ENCODE measurements around the gene PRKG1. TPM values are rescaled to one million over a fixed set of nuclear protein-coding genes. Genes with fewer than 3 reads are reported as not detected.

Gene PRKG1
- total and polyA plus RNA-seq, 4 donors: 0.46 to 5.1 (median 1.5) TPM

GRCh38 chr10:51663086-51663485 lies 588.8 kb downstream of the PRKG1 start:
- no peak overlapping the region for H3K4me3 ChIP-seq (ENCODE audit: low read depth in 1 of 3, low read length in 3 of 3)
- no peak for TF ChIP-seq CTCF (IDR thresholded peaks at IDR 0.05; ENCODE audit: low read depth, low read length, missing input control)
- TF ChIP-seq EGR1 (IDR thresholded peaks at IDR 0.05; ENCODE audit: low read depth in 2 of 2): no peak
- TF ChIP-seq JUND (IDR thresholded peaks at IDR 0.05): no peak
- no peak for TF ChIP-seq SP1 (IDR thresholded peaks at IDR 0.05)
- no peak for TF ChIP-seq GABPA (IDR thresholded peaks at IDR 0.05 in 1 of 2, conservative IDR thresholded peaks at IDR 0.05 in 1 of 2)
- no peak for TF ChIP-seq REST (IDR thresholded peaks at IDR 0.05)
- no peak for TF ChIP-seq RAD21 (IDR thresholded peaks at IDR 0.05)
- no peak for TF ChIP-seq RXRA (IDR thresholded peaks at IDR 0.05)
- H3K9me3 ChIP-seq (ENCODE audit: control insufficient read depth in 4 of 4, low read length in 3 of 4): no peaks in the 10 kb centered on the region
- peaks cover 0 to 2% (median 0%) of the 10 kb centered on the region in 4 donors for H3K27me3 ChIP-seq (ENCODE audit: control insufficient read depth in 4 of 4, insufficient read depth in 4 of 4, low read length in 3 of 4)
- no peaks in the 10 kb centered on the region for H3K36me3 ChIP-seq (ENCODE audit: control insufficient read depth in 4 of 4, insufficient read depth in 3 of 4, low read depth in 1 of 4, low read length in 3 of 4)
- no peak for DNase-seq (ENCODE audit: low spot score)
- no peaks in the 10 kb centered on the region for H3K4me1 ChIP-seq (ENCODE audit: control insufficient read depth in 4 of 4, insufficient read depth in 4 of 4, low read length in 3 of 4)
- H3K27ac ChIP-seq (ENCODE audit: low read depth in 1 of 2, low read length in 2 of 2): no peak overlapping the region
- 78% methylated on average over 3 of the region's 3 CpGs for WGBS
- H3K9ac ChIP-seq (ENCODE audit: low read depth in 1 of 2, low read length in 2 of 2): no peak overlapping the region

DNA sequence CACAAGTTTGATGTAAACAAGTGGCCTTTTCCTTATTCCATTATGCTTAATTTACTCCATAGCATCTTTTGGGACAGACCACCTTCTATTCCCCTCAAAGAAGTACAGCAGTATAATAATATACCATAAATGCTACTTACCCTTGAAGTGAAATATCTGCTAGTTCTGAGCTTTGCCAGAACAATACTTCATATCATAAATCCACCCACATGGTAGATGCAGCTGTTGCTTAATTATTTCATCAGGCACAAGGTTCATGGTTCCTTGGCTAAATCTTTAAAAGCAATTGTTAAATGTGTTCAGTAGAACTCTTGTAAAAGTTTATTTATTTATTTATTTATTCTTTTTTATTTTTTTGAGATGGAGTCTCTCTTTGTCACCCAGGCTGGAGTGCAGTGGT lies 592.2 kb downstream of the PRKG1 start:
- Histone ChIP-seq H3K4me1 (ENCODE audit: control insufficient read depth in 4 of 4, insufficient read depth in 4 of 4, low read length in 3 of 4) (no peaks in the 10 kb centered on the region), H3K9ac (ENCODE audit: low read depth in 1 of 2, low read length in 2 of 2) (no peak overlapping the region), H3K4me3 (ENCODE audit: low read depth in 1 of 3, low read length in 3 of 3) (no peak overlapping the region), H3K27me3 (ENCODE audit: control insufficient read depth in 4 of 4, insufficient read depth in 4 of 4, low read length in 3 of 4) (peaks cover 0 to 3% (median 0%) of the 10 kb centered on the region in 4 donors), H3K36me3 (ENCODE audit: control insufficient read depth in 4 of 4, insufficient read depth in 3 of 4, low read depth in 1 of 4, low read length in 3 of 4) (no peaks in the 10 kb centered on the region), H3K27ac (ENCODE audit: low read depth in 1 of 2, low read length in 2 of 2) (no peak overlapping the region), H3K9me3 (ENCODE audit: control insufficient read depth in 4 of 4, low read length in 3 of 4) (no peaks in the 10 kb centered on the region)
- no peak for DNase-seq (ENCODE audit: low spot score)
- TF ChIP-seq, protein P1, sequence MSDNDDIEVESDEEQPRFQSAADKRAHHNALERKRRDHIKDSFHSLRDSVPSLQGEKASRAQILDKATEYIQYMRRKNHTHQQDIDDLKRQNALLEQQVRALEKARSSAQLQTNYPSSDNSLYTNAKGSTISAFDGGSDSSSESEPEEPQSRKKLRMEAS (IDR thresholded peaks at IDR 0.05): no peak
- TF ChIP-seq FOXA2 (IDR thresholded peaks at IDR 0.05): no peak
- no peak for TF ChIP-seq CTCF (IDR thresholded peaks at IDR 0.05; ENCODE audit: low read depth, low read length, missing input control)
- TF ChIP-seq NR2F2 (IDR thresholded peaks at IDR 0.05): no peak
- no peak for TF ChIP-seq YY1 (IDR thresholded peaks at IDR 0.05)
- TF ChIP-seq HNF4A (conservative IDR thresholded peaks at IDR 0.05): no peak
- no peak for TF ChIP-seq SP1 (IDR thresholded peaks at IDR 0.05)
- TF ChIP-seq, protein P2, sequence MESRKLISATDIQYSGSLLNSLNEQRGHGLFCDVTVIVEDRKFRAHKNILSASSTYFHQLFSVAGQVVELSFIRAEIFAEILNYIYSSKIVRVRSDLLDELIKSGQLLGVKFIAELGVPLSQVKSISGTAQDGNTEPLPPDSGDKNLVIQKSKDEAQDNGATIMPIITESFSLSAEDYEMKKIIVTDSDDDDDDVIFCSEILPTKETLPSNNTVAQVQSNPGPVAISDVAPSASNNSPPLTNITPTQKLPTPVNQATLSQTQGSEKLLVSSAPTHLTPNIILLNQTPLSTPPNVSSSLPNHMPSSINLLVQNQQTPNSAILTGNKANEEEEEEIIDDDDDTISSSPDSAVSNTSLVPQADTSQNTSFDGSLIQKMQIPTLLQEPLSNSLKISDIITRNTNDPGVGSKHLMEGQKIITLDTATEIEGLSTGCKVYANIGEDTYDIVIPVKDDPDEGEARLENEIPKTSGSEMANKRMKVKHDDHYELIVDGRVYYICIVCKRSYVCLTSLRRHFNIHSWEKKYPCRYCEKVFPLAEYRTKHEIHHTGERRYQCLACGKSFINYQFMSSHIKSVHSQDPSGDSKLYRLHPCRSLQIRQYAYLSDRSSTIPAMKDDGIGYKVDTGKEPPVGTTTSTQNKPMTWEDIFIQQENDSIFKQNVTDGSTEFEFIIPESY (IDR thresholded peaks at IDR 0.05): no peak
- TF ChIP-seq HNF4G (IDR thresholded peaks at IDR 0.05): no peak
- TF ChIP-seq JUND (IDR thresholded peaks at IDR 0.05): no peak
- TF ChIP-seq, protein P3, sequence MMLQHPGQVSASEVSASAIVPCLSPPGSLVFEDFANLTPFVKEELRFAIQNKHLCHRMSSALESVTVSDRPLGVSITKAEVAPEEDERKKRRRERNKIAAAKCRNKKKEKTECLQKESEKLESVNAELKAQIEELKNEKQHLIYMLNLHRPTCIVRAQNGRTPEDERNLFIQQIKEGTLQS (IDR thresholded peaks at IDR 0.05): no peak
- TF ChIP-seq GABPA (IDR thresholded peaks at IDR 0.05 in 1 of 2, conservative IDR thresholded peaks at IDR 0.05 in 1 of 2): no peak
- TF ChIP-seq TAF1 (conservative IDR thresholded peaks at IDR 0.05): no peak
- no peak for TF ChIP-seq REST (IDR thresholded peaks at IDR 0.05)
- TF ChIP-seq EGR1 (IDR thresholded peaks at IDR 0.05; ENCODE audit: low read depth in 2 of 2): no peak
- no peak for TF ChIP-seq FOXA1 (IDR thresholded peaks at IDR 0.05)
- no peak for TF ChIP-seq RAD21 (IDR thresholded peaks at IDR 0.05)
- no peak for TF ChIP-seq RXRA (IDR thresholded peaks at IDR 0.05)
